ENCODE data around the gene EPB41. TPM values are rescaled to one million over a fixed set of nuclear protein-coding genes. Genes with fewer than 3 reads are reported as not detected.

Gene EPB41
- total RNA-seq, 4 donors from 2014 or later, result 71.6 to 117 (median 92.6) TPM

- in situ Hi-C loops (cut with MboI; ENCODE audit: low pct_ligation_motif_present in 1 of 4, low pct_unique_long_range_greater_than_20kb in 1 of 4, low sequenced_read_pairs in 3 of 4) (no loop called here), intact Hi-C loops (cut with DNase I; ENCODE audit: low total_unique reads) (loop anchor here (10.0 kb wide), 1 partner anchor 76 kb away; no protein-coding TSS in a partner anchor)
- Histone ChIP-seq H3K27me3 (no peaks in the 10 kb centered on the region), H3K36me3 (no peaks in the 10 kb centered on the region), H3K4me3 (no peak overlapping the region), H3K4me1 (peaks cover 0 to 1% (median 0%) of the 10 kb centered on the region in 4 donors), H3K27ac (no peak overlapping the region), H3K9me3 (no peaks in the 10 kb centered on the region)
- TF ChIP-seq POLR2A (IDR thresholded peaks at IDR 0.05) (no peak), POLR2AphosphoS5 (IDR thresholded peaks at IDR 0.05) (no peak), CTCF (IDR thresholded peaks at IDR 0.05) (no peak), EP300 (IDR thresholded peaks at IDR 0.05; ENCODE audit: low read depth) (no peak)
- DNase-seq, result no peak
- WGBS, 2 donors (ENCODE audit: low coverage in 1 of 2), result 86 to 88% methylated on average over 3 of the region's 3 CpGs
These were observed 66.8 kb downstream of the EPB41 start for GRCh38 chr1:28981210-28981609.

- Histone ChIP-seq H3K27me3 (no peaks in the 10 kb centered on the region), H3K36me3 (no peaks in the 10 kb centered on the region), H3K9me3 (no peaks in the 10 kb centered on the region), H3K4me3 (no peak overlapping the region), H3K4me1 (peaks cover 0 to 4% (median 0%) of the 10 kb centered on the region in 4 donors), H3K27ac (no peak overlapping the region)
- no peak for DNase-seq
- in situ Hi-C loops (cut with MboI; ENCODE audit: low pct_ligation_motif_present in 1 of 4, low pct_unique_long_range_greater_than_20kb in 1 of 4, low sequenced_read_pairs in 3 of 4) (no loop called here), intact Hi-C loops (cut with DNase I; ENCODE audit: low total_unique reads) (loop anchor here (10.0 kb wide), 1 partner anchor 77 kb away; no protein-coding TSS in a partner anchor)
- TF ChIP-seq POLR2AphosphoS5 (IDR thresholded peaks at IDR 0.05) (no peak), POLR2A (IDR thresholded peaks at IDR 0.05) (no peak), CTCF (IDR thresholded peaks at IDR 0.05) (no peak), EP300 (IDR thresholded peaks at IDR 0.05; ENCODE audit: low read depth) (no peak)
- 94% methylated on average over 6 of the region's 6 CpGs; no CpG with 5 or more reads in 1 of the 2 donors for WGBS, 2 donors (ENCODE audit: low coverage in 1 of 2)
These were observed 67.8 kb downstream of the EPB41 start for GRCh38 chr1:28982198-28982597.

GRCh38 chr1:28983091-28983490 is 68.7 kb downstream of the EPB41 start:
- intact Hi-C loops (cut with DNase I; ENCODE audit: low total_unique reads), result loop anchor here (10.0 kb wide), 1 partner anchor 78 kb away; no protein-coding TSS in a partner anchor
- H3K27ac ChIP-seq, result no peak overlapping the region
- no peaks in the 10 kb centered on the region for H3K36me3 ChIP-seq
- H3K27me3 ChIP-seq, result no peaks in the 10 kb centered on the region
- WGBS, 2 donors (ENCODE audit: low coverage in 1 of 2), result 84 to 100% methylated on average over 1 of the region's 1 CpG
- in situ Hi-C loops (cut with MboI; ENCODE audit: low pct_ligation_motif_present in 1 of 4, low pct_unique_long_range_greater_than_20kb in 1 of 4, low sequenced_read_pairs in 3 of 4), result no loop called here
- DNase-seq, result no peak
- H3K4me1 ChIP-seq, result peaks cover 0 to 4% (median 0%) of the 10 kb centered on the region in 4 donors
- no peaks in the 10 kb centered on the region for H3K9me3 ChIP-seq
- TF ChIP-seq EP300 (IDR thresholded peaks at IDR 0.05; ENCODE audit: low read depth), result no peak
- no peak for TF ChIP-seq POLR2A (IDR thresholded peaks at IDR 0.05)
- TF ChIP-seq POLR2AphosphoS5 (IDR thresholded peaks at IDR 0.05), result no peak
- TF ChIP-seq CTCF (IDR thresholded peaks at IDR 0.05), result no peak
- H3K4me3 ChIP-seq, result no peak overlapping the region

- no peak for TF ChIP-seq POLR2A (IDR thresholded peaks at IDR 0.05)
- no peak for TF ChIP-seq POLR2AphosphoS5 (IDR thresholded peaks at IDR 0.05)
- no peak for TF ChIP-seq CTCF (IDR thresholded peaks at IDR 0.05)
- no peaks in the 10 kb centered on the region for H3K36me3 ChIP-seq
- intact Hi-C loops (cut with DNase I; ENCODE audit: low total_unique reads) (loop anchor here (10.0 kb wide), 1 partner anchor 79 kb away; no protein-coding TSS in a partner anchor), in situ Hi-C loops (cut with MboI; ENCODE audit: low pct_ligation_motif_present in 1 of 4, low pct_unique_long_range_greater_than_20kb in 1 of 4, low sequenced_read_pairs in 3 of 4) (no loop called here)
- H3K27ac ChIP-seq, result no peak overlapping the region
- no peaks in the 10 kb centered on the region for H3K27me3 ChIP-seq
- 83 to 86% methylated on average over 4 to 15 of the region's 15 CpGs for WGBS, 2 donors (ENCODE audit: low coverage in 1 of 2)
- peaks cover 0 to 4% (median 0%) of the 10 kb centered on the region in 4 donors for H3K4me1 ChIP-seq
- DNase-seq, result no peak
- H3K4me3 ChIP-seq, result no peak overlapping the region
- H3K9me3 ChIP-seq, result no peaks in the 10 kb centered on the region
These were observed 69.3 kb downstream of the EPB41 start for GRCh38 chr1:28983509-28984310.
